Body of pancreas (tissue), 4 donors: ENCODE results near the gene GRHL1.

Source experiments
- CTCF ChIP-seq, 7 experiments: fragments of 450-650 bp in 4 of 7; fragments of 200-600 bp in 3 of 7; sonication (generic) in 3 of 7; IDR thresholded peaks; one replicate each; pipeline ENCODE4 v1.5.1; 2016 to 2019; ENCODE audit warnings: antibody characterized with exemption in 7 of 7
- POLR2A ChIP-seq, 3 donors: fragments of 450-650 bp; IDR thresholded peaks; one replicate each; pipeline ENCODE4 v1.6.1; 2016; ENCODE audit warnings: antibody characterized with exemption in 3 of 3, mild to moderate bottlenecking in 2 of 3

GRCh38 chr2:9994462-9994861, 43.0 kb downstream of the GRHL1 start:
- TF ChIP-seq POLR2A (IDR thresholded peaks at IDR 0.05) (no peak), CTCF (IDR thresholded peaks at IDR 0.05) (no peak)
